A549 (cell line): ENCODE measurements around the gene KRT32. TPM values are rescaled to one million over a fixed set of nuclear protein-coding genes. Genes with fewer than 3 reads are reported as not detected.
A peak's percentile ranks its signal among the peaks of the same experiment; 100 is the strongest.

ENCODE experiments used
- ATAC-seq, 2 experiments: fragments of 200-7000 bp in 1 of 2; fragments of >200 bp in 1 of 2; cut with Nextera tagmentation in 1 of 2; cut with Tn5 transposase in 1 of 2; 3 replicates each; pipeline versions ENCODE4 v1.8.0 to v1.9.1; 2018 to 2020; ENCODE audit warnings: mild to moderate bottlenecking in 1 of 2, moderate library complexity in 1 of 2
- CTCF ChIA-PET: fragments of 300-600 bp; sonication (Branson Sonifier 250); formaldehyde crosslinking; extraction: SDS; loops from one replicate; lab custom pipeline; 2021; ENCODE audit warnings: antibody characterized with exemption, inconsistent platforms; lab: Yijun Ruan, JAX
- POLR2A ChIA-PET: fragments of 350-600 bp; formaldehyde crosslinking; extraction: SDS; loops from one replicate; lab custom pipeline; 2021; ENCODE audit warnings: antibody characterized with exemption, inconsistent platforms; lab: Yijun Ruan, JAX
- DNase-seq, 2 experiments: peaks; one replicate each; pipeline versions ENCODE4 v3.0.0 to v3.0.0-alpha.2; 2011 to 2016; ENCODE audit warnings: low read depth in 1 of 2, low spot score in 1 of 2
- FAIRE-seq: peaks from 2 replicates; lab custom pipeline; 2011; peaks lifted over from hg19 to GRCh38; lab: Jason Lieb, UNC
- H3K27ac ChIP-seq, 2 experiments: fragments of >200 bp; sonication (Bioruptor Twin); formaldehyde crosslinking; 3 replicates each; pipeline ENCODE4 v1.5.1; 2016 to 2017
- H3K4me1 ChIP-seq: fragments of >200 bp; sonication (Bioruptor Twin); formaldehyde crosslinking; 3 replicates; pipeline ENCODE4 v1.6.1; 2016
- H3K4me2 ChIP-seq: fragments of >200 bp; sonication (Bioruptor Twin); formaldehyde crosslinking; 3 replicates; pipeline ENCODE4 v1.6.1; 2016
- H3K4me3 ChIP-seq: fragments of >200 bp; sonication (Bioruptor Twin); formaldehyde crosslinking; 3 replicates; pipeline ENCODE4 v1.5.1; 2016
- H3K9me3 ChIP-seq: fragments of >200 bp; sonication (Bioruptor Twin); formaldehyde crosslinking; 3 replicates; pipeline ENCODE4 v1.6.1; 2016
- E2F6 ChIP-seq: IDR thresholded peaks from 2 replicates; pipeline ENCODE4 v1.6.1; 2012; ENCODE audit warnings: low read depth, borderline replicate concordance
- FOSB ChIP-seq: fragments of 250-450 bp; sonication (Bioruptor Pico); IDR thresholded peaks from 2 replicates; pipeline ENCODE4 v1.5.0; 2020; ENCODE audit warnings: mild to moderate bottlenecking, moderate library complexity
- FOSL2 ChIP-seq, 2 experiments: fragments of 450-650 bp in 1 of 2; fragments of >200 bp in 1 of 2; sonication (Bioruptor Twin) in 1 of 2; formaldehyde crosslinking; IDR thresholded peaks; 2 replicates each; pipeline versions ENCODE4 v1.5.0 to v1.6.1; 2016 to 2020; ENCODE audit warnings: mild to moderate bottlenecking in 1 of 2, moderate library complexity in 1 of 2
- JUN ChIP-seq, 2 experiments: fragments of >200 bp; sonication (Bioruptor Twin); formaldehyde crosslinking; IDR thresholded peaks; 2 replicates in 1 of 2; 3 replicates in 1 of 2; pipeline ENCODE4 v1.6.1; 2016 to 2017
- MAFK ChIP-seq: fragments of 450-650 bp; IDR thresholded peaks from 2 replicates; pipeline ENCODE4 v1.6.1; 2014; ENCODE audit not compliant: partially characterized antibody
- MAX ChIP-seq: IDR thresholded peaks from 2 replicates; pipeline ENCODE4 v1.6.1; 2012
- MAZ ChIP-seq: fragments of 150-350 bp; IDR thresholded peaks from 2 replicates; pipeline ENCODE4 v1.6.1; 2014; ENCODE audit warnings: antibody characterized with exemption, low read depth, low read length, borderline replicate concordance
- POLR2AphosphoS2 ChIP-seq: conservative IDR thresholded peaks from 2 replicates; pipeline ENCODE4 v1.6.1; 2012; ENCODE audit warnings: low read length, improper control_type of control experiment, inconsistent platforms
- RAD21 ChIP-seq, 2 experiments: fragments of >200 bp in 1 of 2; sonication (Bioruptor Twin) in 1 of 2; formaldehyde crosslinking in 1 of 2; IDR thresholded peaks in 1 of 2; conservative IDR thresholded peaks in 1 of 2; 2 replicates in 1 of 2; 3 replicates in 1 of 2; pipeline ENCODE4 v1.6.1; 2012 to 2018; ENCODE audit warnings: inconsistent platforms in 1 of 2
- RCOR1 ChIP-seq: fragments of 150-350 bp; IDR thresholded peaks from 2 replicates; pipeline ENCODE4 v1.6.1; 2014; ENCODE audit warnings: antibody characterized with exemption, low read length, low read depth
- REST ChIP-seq: fragments of 200-600 bp; sonication (generic); IDR thresholded peaks from 2 replicates; pipeline ENCODE4 v1.6.1; 2016; ENCODE audit warnings: antibody characterized with exemption, mild to moderate bottlenecking, moderate library complexity
- RNF2 ChIP-seq: fragments of 200-600 bp; sonication (generic); IDR thresholded peaks from 2 replicates; pipeline ENCODE4 v1.6.1; 2016; ENCODE audit warnings: low read depth, mild to moderate bottlenecking, antibody characterized with exemption, moderate library complexity, borderline replicate concordance
- WGBS: methylation state at CpG from one replicate; pipeline ENCODE4 v1.1.6; 2017; ENCODE audit errors: missing lambda C conversion rate; 5-methylcytosine and 5-hydroxymethylcytosine counted together
- polyA plus RNA-seq, 4 experiments: library from polyadenylated mRNA; depleted of rRNA in 3 of 4; stranded (reverse); fragments of >200 nt; fragmentation: RNase III in 1 of 4; extraction: RNeasy Plus Mini Kit Qiagen cat#74134 plus additional on column Dnase treatment in 1 of 4; gene quantifications; 2 replicates in 3 of 4; 3 replicates in 1 of 4; pipeline ENCODE4 v1.2.3, GENCODE V29; 2011 to 2017
- TF ChIP-seq, protein P1 (sequence below): fragments of 150-350 bp; IDR thresholded peaks from 2 replicates; pipeline ENCODE4 v1.6.1; 2014; ENCODE audit warnings: low read depth, mild to moderate bottlenecking, low read length

The KRT32 gene
- polyA plus RNA-seq, 2 of the 4 experiments (the other 2 are of a cell fraction), result not detected

GRCh38 chr17:41511116-41511515, 43.9 kb upstream of the KRT32 start (continued):
- TF ChIP-seq FOSL2 (IDR thresholded peaks at IDR 0.05), result no peak
- no peak for TF ChIP-seq FOSL2 (CRISPR knock-in tag; IDR thresholded peaks at IDR 0.05)
- no peak for TF ChIP-seq RAD21 (conservative IDR thresholded peaks at IDR 0.05 in 1 of 2, IDR thresholded peaks at IDR 0.05 in 1 of 2)
- no peak for TF ChIP-seq JUN (IDR thresholded peaks at IDR 0.05)

DNA sequence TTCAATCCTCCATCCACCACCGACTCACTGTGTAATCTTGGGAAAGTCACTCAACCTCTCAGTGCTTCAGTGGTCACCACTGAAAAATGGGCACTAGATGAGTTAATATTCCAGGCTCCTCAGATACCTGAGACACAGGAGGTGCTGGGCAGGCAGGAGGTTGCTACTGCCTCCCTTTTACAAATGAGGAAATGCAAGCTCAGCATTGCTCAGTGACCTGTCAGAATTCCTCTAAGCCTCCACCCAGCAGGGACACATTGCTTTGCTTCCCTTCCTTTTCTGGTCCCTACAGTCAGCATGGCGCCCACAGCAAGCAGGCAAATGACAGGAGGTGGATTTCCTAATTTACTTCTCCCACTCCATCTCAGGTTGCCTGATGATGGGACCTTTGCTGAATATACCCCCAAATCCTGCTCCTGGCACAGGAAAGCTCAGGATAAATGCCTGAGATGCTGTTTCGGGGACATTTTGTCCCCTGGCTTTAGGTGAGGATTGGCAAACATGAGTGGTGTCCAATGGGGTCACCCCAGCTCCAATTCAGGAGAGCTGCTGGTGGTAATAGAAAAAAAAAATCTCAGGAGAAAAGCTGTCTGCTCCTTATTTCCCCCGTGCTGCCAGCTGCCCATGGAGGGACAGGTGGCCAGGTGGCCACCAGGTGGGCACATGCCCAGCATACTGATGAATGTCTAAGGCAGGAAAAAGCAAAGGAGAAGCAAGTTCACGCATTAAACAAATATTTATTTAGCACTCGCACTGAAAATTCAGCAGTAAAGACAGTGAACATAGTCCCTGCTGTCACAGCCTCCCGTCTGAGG, 43.3 kb upstream of the KRT32 start:
- ATAC-seq (no peak), DNase-seq (no peak), FAIRE-seq (no peak)
- Histone ChIP-seq H3K9me3 (no peaks in the 10 kb centered on the region), H3K4me3 (no peak overlapping the region), H3K4me2 (no peak overlapping the region), H3K4me1 (peaks cover 6% of the 10 kb centered on the region; the same call in 1 of the 3 replicates), H3K27ac (no peak overlapping the region)
- CTCF ChIA-PET, result interaction anchor here (0.7 to 20.5 kb wide), 3 partner anchors 39 to 150 kb away, joined by 3 to 163 read pairs (median 3); no protein-coding TSS in a partner anchor
- WGBS, result 58% methylated on average over 7 of the region's 7 CpGs
- POLR2A ChIA-PET, result no interaction called here
- TF ChIP-seq E2F6 (no peak), MAFK (peak; percentile 93)

GRCh38 chr17:41507315-41507880, 40.2 kb upstream of the KRT32 start:
- Histone ChIP-seq H3K9me3 (no peaks in the 10 kb centered on the region), H3K4me3 (no peak overlapping the region), H3K27ac (0 out of 6 replicates have a peak overlapping the region, but pooled peaks of 1 of the 2 experiments have one; percentile 5), H3K4me2 (no peak overlapping the region), H3K4me1 (peaks cover 6% of the 10 kb centered on the region; the same call in 1 of the 3 replicates)
- FAIRE-seq (no peak), ATAC-seq (no peak), DNase-seq (no peak)
- CTCF ChIA-PET, result interaction anchor here (0.5 to 20.5 kb wide), 9 partner anchors 9 to 681 kb away, joined by 3 to 163 read pairs (median 4); no protein-coding TSS in a partner anchor
- TF ChIP-seq MAZ (no peak), FOSB (CRISPR knock-in tag) (no peak), POLR2AphosphoS2 (no peak), MAX (no peak), REST (no peak), RAD21 (conservative IDR thresholded peaks at IDR 0.05 in 1 of 2, IDR thresholded peaks at IDR 0.05 in 1 of 2) (no peak), MAFK (no peak), RNF2 (no peak), RCOR1 (no peak)
- TF ChIP-seq, protein P1, sequence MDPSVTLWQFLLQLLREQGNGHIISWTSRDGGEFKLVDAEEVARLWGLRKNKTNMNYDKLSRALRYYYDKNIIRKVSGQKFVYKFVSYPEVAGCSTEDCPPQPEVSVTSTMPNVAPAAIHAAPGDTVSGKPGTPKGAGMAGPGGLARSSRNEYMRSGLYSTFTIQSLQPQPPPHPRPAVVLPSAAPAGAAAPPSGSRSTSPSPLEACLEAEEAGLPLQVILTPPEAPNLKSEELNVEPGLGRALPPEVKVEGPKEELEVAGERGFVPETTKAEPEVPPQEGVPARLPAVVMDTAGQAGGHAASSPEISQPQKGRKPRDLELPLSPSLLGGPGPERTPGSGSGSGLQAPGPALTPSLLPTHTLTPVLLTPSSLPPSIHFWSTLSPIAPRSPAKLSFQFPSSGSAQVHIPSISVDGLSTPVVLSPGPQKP, result no peak
- POLR2A ChIA-PET, result no interaction called here
- 65% methylated on average over 10 of the region's 10 CpGs for WGBS
